ENCODE results near the gene R3HCC1L. TPM values are rescaled to one million over a fixed set of nuclear protein-coding genes. Genes with fewer than 3 reads are reported as not detected.

R3HCC1L gene
- total and polyA plus RNA-seq, 2 of the 4 experiments (the other 2 are of a cell fraction): 8.3 to 14.7 TPM

- no peak overlapping the region for H3K27ac ChIP-seq (ENCODE audit: insufficient read depth, low read length)
- no peak overlapping the region for H3K56ac ChIP-seq (ENCODE audit: extremely low read depth, insufficient read depth, low read length)
- WGBS, 2 experiments (ENCODE audit: extremely low coverage in 2 of 2, insufficient read length in 1 of 2): no CpG with 5 or more reads among the region's 3 CpGs
- no peak overlapping the region for H3K23ac ChIP-seq (ENCODE audit: low read depth, low read length)
- no peak for ATAC-seq (ENCODE audit: low read depth)
- no peaks in the 10 kb centered on the region for H3K79me1 ChIP-seq (ENCODE audit: low read depth in 1 of 2, low read length in 2 of 2)
- H3K4ac ChIP-seq (ENCODE audit: low read depth, low read length): no peak overlapping the region
- no peak overlapping the region for H3K14ac ChIP-seq (replicated peaks; ENCODE audit: low read depth, low read length)
- peaks cover 8% of the 10 kb centered on the region; the same call in 1 of the 2 replicates for H3K4me1 ChIP-seq (ENCODE audit: control insufficient read depth, insufficient read depth, low read length)
- H2BK120ac ChIP-seq (ENCODE audit: low read depth, low read length): no peak overlapping the region
- no peaks in the 10 kb centered on the region for H3K27me3 ChIP-seq (ENCODE audit: control insufficient read depth, insufficient read depth, low read length)
- no peak overlapping the region for H3K4me3 ChIP-seq (ENCODE audit: insufficient read depth, low read depth, low read length)
- peaks cover 14% of the 10 kb centered on the region for H3K36me3 ChIP-seq (ENCODE audit: control insufficient read depth, insufficient read depth, low read length)
- H4K5ac ChIP-seq (ENCODE audit: low read depth, low read length): no peak overlapping the region
- DNase-seq: no peak
- no peak overlapping the region for H2AK5ac ChIP-seq (ENCODE audit: low read depth, low read length)
- H3K18ac ChIP-seq (ENCODE audit: low read depth, low read length): no peak overlapping the region
- H2AK9ac ChIP-seq (replicated peaks; ENCODE audit: low read depth, low read length, poor library complexity): no peak overlapping the region
- H2AFZ ChIP-seq (replicated peaks; ENCODE audit: low read length, poor library complexity): no peak overlapping the region
- H3K9ac ChIP-seq (ENCODE audit: low read depth, low read length): no peak overlapping the region
- H2BK5ac ChIP-seq (ENCODE audit: low read depth, low read length, poor library complexity, severe bottlenecking): no peak overlapping the region
- BruUV-seq (replicated peaks): no TSS peak
- no peak overlapping the region for H2BK20ac ChIP-seq (ENCODE audit: low read depth, low read length)
- H2BK15ac ChIP-seq (ENCODE audit: low read depth, low read length): no peak overlapping the region
- dilution Hi-C loops (cut with HindIII; ENCODE audit: low sequenced_read_pairs, unreplicated experiment): no loop called here
- in situ Hi-C loops (cut with MboI; ENCODE audit: low sequenced_read_pairs): no loop called here
- ChIA-PET CTCF (no interaction called here), POLR2A (ENCODE audit: unreplicated experiment) (no interaction called here)
- TF ChIP-seq CEBPB (IDR thresholded peaks at IDR 0.05; ENCODE audit: low read depth, low read length): no peak
- TF ChIP-seq MAFK (IDR thresholded peaks at IDR 0.05; ENCODE audit: low read depth, low read length): no peak
- TF ChIP-seq NFE2L2 (IDR thresholded peaks at IDR 0.05; ENCODE audit: low read depth, low read length): no peak
- no peak for TF ChIP-seq MXI1 (IDR thresholded peaks at IDR 0.05; ENCODE audit: borderline replicate concordance, low read depth, low read length)
- no peak for TF ChIP-seq CTCF (conservative IDR thresholded peaks at IDR 0.05; ENCODE audit: low read depth, low read length)
- no peak for TF ChIP-seq BHLHE40 (IDR thresholded peaks at IDR 0.05; ENCODE audit: low read depth, low read length)
- no peak for TF ChIP-seq USF2 (IDR thresholded peaks at IDR 0.05; ENCODE audit: low read depth, low read length)
- no peak for TF ChIP-seq RCOR1 (IDR thresholded peaks at IDR 0.05; ENCODE audit: insufficient replicate concordance, low read length)
- no peak for TF ChIP-seq RAD21 (IDR thresholded peaks at IDR 0.05; ENCODE audit: low read length)
- TF ChIP-seq FOS (IDR thresholded peaks at IDR 0.05; ENCODE audit: low read depth, low read length): no peak
- TF ChIP-seq MAZ (IDR thresholded peaks at IDR 0.05; ENCODE audit: borderline replicate concordance, low read depth, low read length): no peak
- TF ChIP-seq POLR2A (IDR thresholded peaks at IDR 0.05; ENCODE audit: low read depth, low read length): no peak
- TF ChIP-seq ELK1 (IDR thresholded peaks at IDR 0.05; ENCODE audit: borderline replicate concordance, low read depth, low read length): no peak
- no peak for TF ChIP-seq RFX5 (IDR thresholded peaks at IDR 0.05; ENCODE audit: low read depth, low read length)
- no peaks in the 10 kb centered on the region for H3K9me3 ChIP-seq (ENCODE audit: control insufficient read depth, insufficient read depth, low read length)
- no peak overlapping the region for H4K91ac ChIP-seq (ENCODE audit: insufficient read depth, low read depth, low read length)
- H4K20me1 ChIP-seq (ENCODE audit: insufficient read depth, low read length): no peaks in the 10 kb centered on the region
- no peaks in the 10 kb centered on the region for H3K9me1 ChIP-seq (ENCODE audit: insufficient read depth, low read length)
- H4K8ac ChIP-seq (ENCODE audit: low read depth in 2 of 2, low read length in 2 of 2): no peak overlapping the region
- H3K4me2 ChIP-seq (ENCODE audit: low read depth, low read length): no peak overlapping the region
- intact Hi-C loops (cut with micrococcal nuclease): loop anchor here (5.0 kb wide), 1 partner anchor 227 kb away; no protein-coding TSS in a partner anchor
Observed at GRCh38 chr10:98240524-98240923, 106.1 kb downstream of the R3HCC1L start.
